ENCODE results near the gene KHDRBS2.
A peak's percentile ranks its signal among the peaks of the same experiment; 100 is the strongest.

Gene KHDRBS2

DNA sequence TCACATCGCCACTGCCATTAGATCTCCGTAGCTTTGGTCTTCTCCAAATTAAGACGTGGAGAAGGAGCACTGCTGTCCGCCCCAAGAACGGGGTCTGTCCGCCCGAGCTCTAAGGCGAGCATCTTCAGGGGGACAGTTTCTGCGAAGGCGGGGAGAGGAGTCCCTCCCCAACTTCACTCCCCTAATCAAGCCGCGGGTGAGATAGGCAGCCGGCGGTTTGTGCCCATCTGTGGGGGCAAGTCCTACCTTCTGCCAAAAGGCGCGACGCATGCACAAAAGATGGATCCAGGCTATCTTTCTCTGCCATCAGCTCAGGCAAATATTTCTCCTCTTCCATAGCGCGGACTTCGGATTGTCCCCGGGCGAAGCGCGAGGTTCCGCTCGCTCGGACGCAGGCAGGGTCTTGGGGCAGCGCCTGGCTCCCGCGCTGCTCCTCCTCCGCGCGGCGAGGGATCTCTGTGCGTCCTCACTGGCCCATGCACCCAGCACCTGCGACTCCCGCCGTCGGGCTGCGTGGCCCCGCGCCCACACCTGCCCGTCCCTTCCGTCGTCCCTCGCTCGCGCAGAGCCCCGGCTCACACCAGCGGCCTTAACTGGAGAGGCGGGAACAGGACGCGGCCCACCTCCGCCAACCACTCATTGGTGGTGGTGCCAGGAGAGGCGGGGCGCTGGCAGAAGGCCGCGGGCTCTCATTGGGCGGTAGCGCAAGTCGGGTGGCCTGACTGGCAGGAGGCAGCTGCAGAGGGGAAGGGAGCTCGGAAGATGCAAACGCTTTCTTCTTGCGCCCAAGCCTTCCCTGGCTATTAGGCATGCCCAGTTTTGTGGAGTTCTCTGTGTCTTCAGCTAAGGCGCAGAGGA, at the start of gene KHDRBS2:
TSS of gene KHDRBS2 (minus strand) at position 614 of the 858 bp plus-strand sequence.
- DNase-seq = peak; percentile 84

DNA sequence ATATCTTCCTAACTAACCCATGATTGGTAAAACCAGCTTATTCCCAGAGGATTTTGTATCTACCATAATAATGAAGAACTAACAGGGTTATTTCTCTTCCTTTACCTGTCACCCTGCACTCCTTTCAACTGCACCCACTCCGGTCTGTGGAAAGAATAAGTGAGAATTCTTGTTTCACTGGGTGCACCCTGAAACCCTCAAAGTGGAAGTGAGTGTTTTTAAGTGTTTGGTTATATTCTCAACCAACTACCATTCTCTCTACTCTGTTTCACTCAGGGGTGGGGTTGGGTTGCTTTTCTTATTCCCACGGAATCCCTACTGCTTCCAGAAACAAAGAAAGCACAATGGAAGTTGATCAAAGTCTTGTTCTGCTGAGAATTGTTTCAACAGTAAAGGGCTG, 42.6 kb upstream of the KHDRBS2 start:
- DNase-seq = no peak

- DNase-seq = no peak
These were observed 38.8 kb upstream of the KHDRBS2 start for GRCh38 chr6:62324834-62325233.

GRCh38 chr6:62323818-62324431, 37.9 kb upstream of the KHDRBS2 start:
- DNase-seq = no peak

GRCh38 chr6:62298745-62299392, 12.8 kb upstream of the KHDRBS2 start:
- DNase-seq = no peak

GRCh38 chr6:62296541-62296940, 10.5 kb upstream of the KHDRBS2 start:
- no peak for DNase-seq

DNA sequence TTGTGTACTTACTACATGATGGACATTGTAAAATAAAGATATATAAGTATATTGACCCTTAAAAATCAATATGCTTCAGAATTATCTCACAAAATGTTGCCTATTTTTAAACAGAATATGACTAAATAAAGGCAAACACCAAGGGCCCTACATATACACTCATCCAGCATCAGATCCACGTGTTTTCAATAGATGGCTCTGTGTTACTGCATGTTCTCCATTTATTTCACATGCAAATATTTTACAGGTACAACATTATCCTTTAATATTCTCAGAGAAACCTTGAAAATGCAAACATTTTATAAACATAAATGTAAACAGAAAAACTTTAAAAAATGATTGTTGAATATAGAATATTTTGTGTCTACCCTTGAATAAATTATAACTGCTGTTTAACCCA, 2.9 kb upstream of the KHDRBS2 start:
- DNase-seq = no peak

- DNase-seq = no peak
These were observed 2.5 kb upstream of the KHDRBS2 start for GRCh38 chr6:62288562-62288961.

DNA sequence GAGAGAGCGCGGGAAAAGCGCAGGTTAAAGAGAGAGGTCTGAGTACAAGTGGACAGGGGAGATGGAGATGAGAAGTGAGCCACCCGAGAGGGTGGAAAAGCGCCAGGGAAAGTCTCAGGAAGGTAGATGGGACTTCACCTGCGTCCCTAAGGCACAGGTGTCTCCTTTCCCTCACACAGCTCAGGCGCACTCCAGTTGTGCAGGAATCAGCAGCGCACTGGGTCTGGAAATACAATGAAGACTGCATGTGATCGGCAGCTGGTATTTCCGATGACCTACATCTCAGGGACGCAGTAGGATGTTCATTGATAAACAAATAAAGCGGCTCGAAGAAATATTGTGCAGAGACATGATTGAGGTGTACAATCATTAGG, 432 bp upstream of the KHDRBS2 start:
- DNase-seq = no peak

GRCh38 chr6:62284725-62285124, 1.3 kb downstream of the KHDRBS2 start:
- DNase-seq = no peak

DNA sequence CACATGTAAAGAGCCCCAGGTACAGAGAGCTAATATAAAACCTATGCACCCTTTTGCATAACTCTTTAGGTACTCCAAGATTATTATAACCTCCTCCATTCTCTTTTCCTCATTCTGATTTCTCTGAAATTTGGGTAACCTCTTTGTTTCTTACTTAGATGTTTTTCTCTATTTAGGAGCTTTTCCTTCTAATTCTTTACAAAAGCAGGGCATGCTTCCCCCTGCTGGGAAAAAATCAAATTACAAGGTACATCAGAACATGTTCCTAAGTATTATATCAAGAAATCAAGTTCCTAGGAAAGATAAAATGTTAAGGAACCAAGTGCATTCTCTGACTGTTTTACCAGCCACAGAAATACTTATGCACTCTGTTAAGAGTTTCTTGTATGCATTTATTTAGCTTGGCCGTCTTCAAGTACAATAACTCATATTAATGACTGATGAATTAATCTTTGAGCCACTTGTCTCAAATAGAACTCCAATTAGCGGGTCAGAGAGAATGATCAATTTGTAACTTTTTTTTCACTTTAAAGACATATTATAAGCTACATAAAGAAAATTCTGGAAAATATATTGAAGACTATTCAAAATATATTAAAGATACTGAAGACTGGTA, 2.1 kb downstream of the KHDRBS2 start:
- no peak for DNase-seq

DNA sequence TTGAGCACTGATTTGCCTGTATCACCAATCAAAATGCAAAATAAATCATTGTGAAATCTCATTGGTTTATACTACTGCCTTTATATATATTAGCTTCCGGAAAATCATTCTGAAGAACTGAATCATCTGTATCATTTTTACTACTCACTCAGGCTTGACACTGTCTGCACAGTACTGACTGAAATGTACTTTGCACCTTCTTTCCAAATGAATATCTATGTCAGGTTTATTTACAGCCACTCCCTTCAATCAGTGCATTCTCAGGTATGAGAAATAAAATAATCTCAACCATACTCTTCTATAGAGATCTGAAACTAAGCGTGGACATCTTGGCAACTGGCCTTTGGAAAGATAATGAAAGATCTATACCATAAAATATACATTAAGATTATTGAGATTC, 2.7 kb downstream of the KHDRBS2 start:
- no peak for DNase-seq

DNA sequence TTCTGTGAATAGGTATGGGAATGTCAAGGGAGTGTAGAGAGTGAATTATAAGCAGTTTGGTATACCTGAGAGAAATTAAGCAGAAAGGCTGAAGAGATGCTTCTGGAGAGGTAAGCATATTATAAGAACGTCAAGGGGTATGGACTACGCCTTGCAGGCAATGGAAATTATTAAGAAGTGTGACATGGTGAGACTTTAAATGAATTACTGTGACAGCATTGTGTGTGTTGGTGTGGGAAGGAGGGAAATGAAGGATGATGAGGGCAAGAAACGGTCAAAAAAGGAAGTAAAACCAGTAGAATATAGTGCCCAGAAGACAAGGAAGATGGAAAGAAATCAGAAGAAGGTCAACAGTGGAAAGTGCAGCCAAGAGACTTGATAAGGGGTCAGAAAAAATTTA, 5.9 kb downstream of the KHDRBS2 start:
- DNase-seq = no peak

GRCh38 chr6:62272114-62272513, 13.9 kb downstream of the KHDRBS2 start:
- no peak for DNase-seq

DNA sequence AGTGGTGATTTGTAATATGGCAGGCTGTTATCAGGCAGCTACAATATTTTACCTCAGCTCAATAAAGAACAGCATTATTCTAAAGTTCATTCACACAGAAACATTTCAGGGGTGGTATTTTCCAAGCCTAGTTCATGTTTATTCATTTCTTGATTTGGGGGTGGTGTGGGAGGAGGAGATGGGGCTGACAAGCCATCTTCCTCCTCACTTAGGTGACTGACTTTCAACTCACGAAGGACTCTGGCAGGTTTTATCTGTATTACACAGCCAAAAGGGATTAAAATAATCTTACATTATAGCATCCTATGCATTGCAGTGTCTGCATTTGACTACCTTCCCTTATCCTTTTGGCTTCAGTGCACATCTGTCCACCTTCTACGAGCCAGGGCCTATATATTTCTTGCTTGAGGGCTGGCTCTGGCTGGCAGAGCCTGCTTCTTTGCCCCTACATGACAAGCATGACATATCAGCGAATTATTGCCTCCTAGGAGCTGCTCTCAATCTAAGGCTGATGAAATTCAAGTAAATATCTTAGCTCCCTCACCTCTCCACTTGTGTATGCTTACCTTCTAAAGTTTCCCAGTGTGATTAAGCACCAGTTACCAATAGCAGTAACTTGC, 20.0 kb downstream of the KHDRBS2 start:
- DNase-seq = no peak

GRCh38 chr6:62262283-62262682, 23.7 kb downstream of the KHDRBS2 start:
- DNase-seq = no peak

DNA sequence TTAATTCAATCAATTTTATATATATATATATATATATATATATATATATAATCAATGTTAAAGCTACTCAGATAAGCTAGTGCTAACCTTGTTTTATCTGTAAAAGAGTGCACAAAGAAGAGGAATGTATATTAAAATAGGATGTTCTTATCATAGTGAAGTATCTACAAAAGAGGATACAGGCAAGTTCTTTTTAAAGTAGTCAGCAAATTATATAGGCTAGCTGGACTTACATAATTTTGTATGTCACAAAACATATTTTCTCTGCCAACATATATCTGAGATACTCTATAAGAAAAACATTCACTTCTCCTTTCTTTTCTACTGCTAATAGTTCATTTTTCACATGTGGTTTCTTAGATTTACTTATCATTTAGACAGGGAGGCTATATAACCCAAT, 39.9 kb downstream of the KHDRBS2 start:
- no peak for DNase-seq

- no peak for DNase-seq
These were observed 49.2 kb downstream of the KHDRBS2 start for GRCh38 chr6:62236784-62237183.

DNA sequence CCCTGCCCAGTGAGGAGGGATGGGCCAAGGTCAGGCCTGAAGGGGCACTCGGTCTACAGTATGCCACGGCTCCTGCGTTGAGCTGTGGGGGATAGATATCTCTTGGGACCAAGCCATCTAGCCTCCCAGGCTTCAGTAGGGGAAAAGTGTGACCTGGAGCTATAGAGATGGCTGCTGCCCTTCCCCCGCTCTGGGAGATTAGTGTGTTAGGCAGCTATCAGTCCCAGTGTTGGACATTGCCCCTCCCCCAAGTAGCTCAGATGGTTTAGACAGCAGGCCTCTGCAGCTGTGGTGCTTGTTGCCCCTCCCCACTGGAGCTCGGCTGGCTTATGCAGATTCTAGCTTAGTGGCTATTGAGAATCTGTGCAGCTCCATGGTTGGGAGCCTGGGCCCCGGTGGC, 56.8 kb downstream of the KHDRBS2 start:
- DNase-seq = no peak

GRCh38 chr6:62217866-62218265, 68.2 kb downstream of the KHDRBS2 start:
- no peak for DNase-seq

DNA sequence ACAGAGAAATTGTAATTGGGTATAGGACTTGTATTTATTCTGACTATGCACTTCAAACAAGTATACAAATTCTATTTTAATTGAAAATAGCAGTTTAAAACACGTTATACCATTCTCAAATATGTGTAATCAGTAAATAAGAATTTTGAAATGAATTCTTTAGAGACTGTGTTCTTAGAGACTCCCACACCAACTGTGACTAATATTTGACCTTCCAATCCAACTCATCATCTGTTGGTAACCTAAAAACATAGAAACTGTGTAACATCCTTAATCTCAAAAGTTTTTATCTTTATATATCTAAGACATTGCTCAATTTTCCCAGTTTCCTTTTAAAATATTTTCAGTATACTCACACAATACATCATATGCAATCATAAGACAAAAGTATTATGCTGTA, 83.9 kb downstream of the KHDRBS2 start:
- no peak for DNase-seq

DNA sequence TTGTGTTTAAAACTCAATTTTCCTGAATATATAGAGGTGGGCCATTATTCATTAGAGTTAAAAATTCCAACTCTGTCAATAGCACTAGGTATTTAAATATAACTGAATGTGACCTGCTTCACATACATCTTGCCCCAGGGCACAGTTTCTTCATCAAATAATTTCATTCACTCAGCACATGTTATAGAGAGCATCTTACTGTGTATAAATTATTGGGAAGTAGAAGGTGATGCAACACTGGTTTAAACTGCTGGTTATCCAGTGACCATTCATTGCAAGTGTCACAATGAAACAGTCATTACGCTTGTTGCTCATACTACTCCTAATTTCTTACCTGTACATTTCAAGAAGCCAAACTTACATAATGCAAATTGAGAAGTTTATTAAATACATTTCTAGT, 93.4 kb downstream of the KHDRBS2 start:
- DNase-seq = no peak

GRCh38 chr6:62175195-62175594, 110.8 kb downstream of the KHDRBS2 start:
- no peak for DNase-seq

Measured in NCI-H1417 treated with DMSO at 0.1 percent for 48 hours (cell line).